Superior temporal gyrus (tissue), 1 donor: ENCODE results near the gene TRIM44.

ENCODE experiments used
- DNase-seq: peaks from one replicate; pipeline ENCODE4 v3.0.0-alpha.2; 2016; ENCODE audit errors: extremely low spot score

Gene TRIM44

GRCh38 chr11:35791088-35791958 lies 128.7 kb downstream of the TRIM44 start:
- peak; percentile 57 for DNase-seq

- no peak for DNase-seq
Measured at GRCh38 chr11:35792148-35792845, 129.7 kb downstream of the TRIM44 start.

- DNase-seq = no peak
Measured at GRCh38 chr11:35792846-35793192, 130.2 kb downstream of the TRIM44 start.

GRCh38 chr11:35794333-35794732 lies 131.8 kb downstream of the TRIM44 start:
- DNase-seq = no peak

- DNase-seq = no peak
Measured at GRCh38 chr11:35794850-35795249, 132.3 kb downstream of the TRIM44 start.

GRCh38 chr11:35796562-35796961 lies 134.0 kb downstream of the TRIM44 start:
- DNase-seq = no peak

GRCh38 chr11:35798423-35798822 lies 135.8 kb downstream of the TRIM44 start:
- no peak for DNase-seq

- DNase-seq = no peak
Measured at GRCh38 chr11:35798983-35799382, 136.4 kb downstream of the TRIM44 start.

GRCh38 chr11:35799655-35800054 lies 137.1 kb downstream of the TRIM44 start:
- no peak for DNase-seq

GRCh38 chr11:35800970-35801953 lies 138.7 kb downstream of the TRIM44 start:
- DNase-seq = no peak

- DNase-seq = no peak
Measured at GRCh38 chr11:35802221-35802620, 139.6 kb downstream of the TRIM44 start.

GRCh38 chr11:35802672-35803071 lies 140.1 kb downstream of the TRIM44 start:
- DNase-seq = no peak

- no peak for DNase-seq
Measured at GRCh38 chr11:35803115-35803514, 140.5 kb downstream of the TRIM44 start.

GRCh38 chr11:35804451-35805040 lies 142.0 kb downstream of the TRIM44 start:
- peak; percentile 76 for DNase-seq

- no peak for DNase-seq
Measured at GRCh38 chr11:35809561-35809960, 147.0 kb downstream of the TRIM44 start.

GRCh38 chr11:35810045-35810645 lies 147.6 kb downstream of the TRIM44 start:
- DNase-seq = no peak

- DNase-seq = no peak
Measured at GRCh38 chr11:35811783-35812182, 149.2 kb downstream of the TRIM44 start.

GRCh38 chr11:35812828-35813227 lies 150.3 kb downstream of the TRIM44 start:
- DNase-seq = peak; percentile 50

- no peak for DNase-seq
Measured at GRCh38 chr11:35814081-35814695, 151.6 kb downstream of the TRIM44 start.

- DNase-seq = no peak
Measured at GRCh38 chr11:35814720-35815305, 152.2 kb downstream of the TRIM44 start.
